Measurements from ENCODE around the gene USP48.

USP48 gene

DNA sequence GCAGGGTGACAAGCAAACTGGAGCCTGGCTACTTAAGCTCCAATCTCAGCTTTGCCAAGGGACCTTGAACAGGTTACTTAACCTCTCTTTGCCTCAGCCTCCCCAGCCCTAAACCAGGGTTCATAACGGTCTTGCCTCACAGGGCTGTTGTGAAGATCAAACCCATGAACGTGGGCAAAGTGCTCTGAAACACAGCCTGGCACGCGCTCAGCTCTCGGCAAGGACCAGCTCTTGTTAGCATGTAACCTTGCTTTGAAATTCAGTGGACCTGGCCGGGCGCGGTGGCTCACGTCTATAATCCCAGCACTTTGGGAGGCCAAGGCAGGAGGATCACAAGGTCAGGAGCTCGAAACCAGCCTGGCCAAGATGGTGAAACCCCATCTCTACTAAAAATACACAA lies 138.6 kb downstream of the USP48 start:
- Histone ChIP-seq H3K9me2 (replicated peaks; ENCODE audit: low read depth, low read length) (no peaks in the 10 kb centered on the region), H2AFZ (ENCODE audit: low read length) (no peak overlapping the region), H3K4me3 (ENCODE audit: low read length, poor library complexity, severe bottlenecking) (no peak overlapping the region), H3K27me3 (ENCODE audit: insufficient read depth, low read length, poor library complexity, severe bottlenecking) (no peaks in the 10 kb centered on the region), H3K9ac (ENCODE audit: low read depth, low read length, poor library complexity, severe bottlenecking) (no peak overlapping the region), H3K9me3 (ENCODE audit: insufficient read depth, low read depth, low read length) (no peaks in the 10 kb centered on the region), H3K36me3 (ENCODE audit: insufficient read depth, low read length) (no peaks in the 10 kb centered on the region), H3F3A (ENCODE audit: low read depth) (no peaks in the 10 kb centered on the region), H4K20me1 (ENCODE audit: insufficient read depth, low read length, poor library complexity, severe bottlenecking) (no peaks in the 10 kb centered on the region), H3K4me1 (ENCODE audit: insufficient read depth, low read length, poor library complexity, severe bottlenecking) (no peaks in the 10 kb centered on the region), H3K4me2 (ENCODE audit: low read depth, low read length, poor library complexity, severe bottlenecking) (no peak overlapping the region), H3K79me2 (ENCODE audit: insufficient read depth, low read length) (no peaks in the 10 kb centered on the region)
- TF ChIP-seq, protein P1, sequence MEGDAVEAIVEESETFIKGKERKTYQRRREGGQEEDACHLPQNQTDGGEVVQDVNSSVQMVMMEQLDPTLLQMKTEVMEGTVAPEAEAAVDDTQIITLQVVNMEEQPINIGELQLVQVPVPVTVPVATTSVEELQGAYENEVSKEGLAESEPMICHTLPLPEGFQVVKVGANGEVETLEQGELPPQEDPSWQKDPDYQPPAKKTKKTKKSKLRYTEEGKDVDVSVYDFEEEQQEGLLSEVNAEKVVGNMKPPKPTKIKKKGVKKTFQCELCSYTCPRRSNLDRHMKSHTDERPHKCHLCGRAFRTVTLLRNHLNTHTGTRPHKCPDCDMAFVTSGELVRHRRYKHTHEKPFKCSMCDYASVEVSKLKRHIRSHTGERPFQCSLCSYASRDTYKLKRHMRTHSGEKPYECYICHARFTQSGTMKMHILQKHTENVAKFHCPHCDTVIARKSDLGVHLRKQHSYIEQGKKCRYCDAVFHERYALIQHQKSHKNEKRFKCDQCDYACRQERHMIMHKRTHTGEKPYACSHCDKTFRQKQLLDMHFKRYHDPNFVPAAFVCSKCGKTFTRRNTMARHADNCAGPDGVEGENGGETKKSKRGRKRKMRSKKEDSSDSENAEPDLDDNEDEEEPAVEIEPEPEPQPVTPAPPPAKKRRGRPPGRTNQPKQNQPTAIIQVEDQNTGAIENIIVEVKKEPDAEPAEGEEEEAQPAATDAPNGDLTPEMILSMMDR (conservative IDR thresholded peaks at IDR 0.05; ENCODE audit: low read length), result no peak
- TF ChIP-seq EZH2phosphoT487 (IDR thresholded peaks at IDR 0.05; ENCODE audit: borderline replicate concordance), result no peak

DNA sequence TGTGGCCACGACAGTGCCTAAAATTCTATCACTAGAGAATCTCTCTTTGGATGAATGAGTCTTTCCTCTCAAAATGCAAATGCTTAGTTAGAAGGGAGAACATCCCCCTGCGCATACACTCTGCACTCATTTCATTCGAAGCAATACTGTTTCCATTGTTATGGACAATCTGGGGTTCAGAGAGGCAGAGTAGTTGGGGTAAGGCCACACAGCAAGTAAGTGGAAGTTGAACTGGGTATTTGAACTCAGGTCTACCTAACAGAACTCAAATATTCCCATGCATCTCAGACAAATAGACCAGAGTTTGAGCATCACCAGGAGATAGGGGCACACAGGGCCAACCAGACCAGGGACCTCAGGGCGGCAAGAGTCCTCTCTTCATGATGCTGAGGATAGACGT lies 139.3 kb downstream of the USP48 start:
- Histone ChIP-seq H3K4me1 (ENCODE audit: insufficient read depth, low read length, poor library complexity, severe bottlenecking) (no peaks in the 10 kb centered on the region), H3K4me2 (ENCODE audit: low read depth, low read length, poor library complexity, severe bottlenecking) (no peak overlapping the region), H4K20me1 (ENCODE audit: insufficient read depth, low read length, poor library complexity, severe bottlenecking) (no peaks in the 10 kb centered on the region), H3K9me3 (ENCODE audit: insufficient read depth, low read depth, low read length) (no peaks in the 10 kb centered on the region), H3K36me3 (ENCODE audit: insufficient read depth, low read length) (no peaks in the 10 kb centered on the region), H3K9me2 (replicated peaks; ENCODE audit: low read depth, low read length) (no peaks in the 10 kb centered on the region), H3F3A (ENCODE audit: low read depth) (no peaks in the 10 kb centered on the region), H3K4me3 (ENCODE audit: low read length, poor library complexity, severe bottlenecking) (no peak overlapping the region), H3K79me2 (ENCODE audit: insufficient read depth, low read length) (no peaks in the 10 kb centered on the region), H3K27me3 (ENCODE audit: insufficient read depth, low read length, poor library complexity, severe bottlenecking) (no peaks in the 10 kb centered on the region), H2AFZ (ENCODE audit: low read length) (no peak overlapping the region), H3K9ac (ENCODE audit: low read depth, low read length, poor library complexity, severe bottlenecking) (no peak overlapping the region)
- TF ChIP-seq EZH2phosphoT487 (IDR thresholded peaks at IDR 0.05; ENCODE audit: borderline replicate concordance), result no peak
- TF ChIP-seq, protein P1 (conservative IDR thresholded peaks at IDR 0.05; ENCODE audit: low read length), result no peak

DNA sequence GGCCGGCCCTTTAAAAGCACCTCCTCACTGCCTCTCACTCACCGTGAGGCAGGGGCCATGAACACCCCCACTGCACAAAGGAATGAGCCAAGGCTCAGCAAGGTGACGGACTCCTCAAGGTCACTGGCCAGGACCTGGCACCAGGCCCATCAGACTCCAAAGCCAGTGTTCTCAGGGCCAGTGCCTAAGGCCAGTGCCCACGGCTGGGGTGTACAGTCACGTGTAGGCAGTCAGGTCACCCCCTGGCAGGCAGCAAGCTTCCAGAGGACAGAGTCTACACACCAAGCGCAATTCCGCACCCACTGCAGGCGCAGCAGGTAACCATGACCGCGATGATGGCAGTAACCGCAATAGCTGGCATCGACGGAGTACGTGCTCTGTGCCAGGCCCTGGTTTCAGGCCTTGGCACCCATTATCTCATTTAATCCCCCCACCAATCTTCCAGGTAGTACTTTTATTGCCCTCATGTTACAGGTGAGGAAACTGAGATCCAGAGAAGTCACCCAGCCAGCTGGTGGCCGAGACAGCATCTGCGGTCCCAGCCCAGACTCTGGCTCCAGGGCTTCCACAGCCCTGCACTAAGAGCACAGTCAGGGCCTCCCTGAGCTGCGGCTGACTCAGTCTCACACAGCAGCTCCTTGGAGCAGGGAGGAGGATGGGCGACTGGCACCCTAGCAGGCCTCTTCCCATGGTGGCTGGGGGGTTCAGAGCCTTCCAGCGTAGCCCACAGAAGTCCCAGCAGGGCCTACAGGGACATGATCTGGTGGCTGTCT lies 140.8 kb downstream of the USP48 start:
- H3K36me3 ChIP-seq (ENCODE audit: insufficient read depth, low read length), result no peaks in the 10 kb centered on the region
- no peaks in the 10 kb centered on the region for H3K9me2 ChIP-seq (replicated peaks; ENCODE audit: low read depth, low read length)
- no peaks in the 10 kb centered on the region for H4K20me1 ChIP-seq (ENCODE audit: insufficient read depth, low read length, poor library complexity, severe bottlenecking)
- no peak overlapping the region for H3K4me3 ChIP-seq (ENCODE audit: low read length, poor library complexity, severe bottlenecking)
- no peak overlapping the region for H3K4me2 ChIP-seq (ENCODE audit: low read depth, low read length, poor library complexity, severe bottlenecking)
- no peaks in the 10 kb centered on the region for H3F3A ChIP-seq (ENCODE audit: low read depth)
- TF ChIP-seq EZH2phosphoT487 (IDR thresholded peaks at IDR 0.05; ENCODE audit: borderline replicate concordance), result no peak
- TF ChIP-seq, protein P1 (conservative IDR thresholded peaks at IDR 0.05; ENCODE audit: low read length), result no peak
- no peaks in the 10 kb centered on the region for H3K27me3 ChIP-seq (ENCODE audit: insufficient read depth, low read length, poor library complexity, severe bottlenecking)
- H3K4me1 ChIP-seq (ENCODE audit: insufficient read depth, low read length, poor library complexity, severe bottlenecking), result no peaks in the 10 kb centered on the region
- no peak overlapping the region for H2AFZ ChIP-seq (ENCODE audit: low read length)
- no peaks in the 10 kb centered on the region for H3K79me2 ChIP-seq (ENCODE audit: insufficient read depth, low read length)
- no peak overlapping the region for H3K9ac ChIP-seq (ENCODE audit: low read depth, low read length, poor library complexity, severe bottlenecking)
- H3K9me3 ChIP-seq (ENCODE audit: insufficient read depth, low read depth, low read length), result no peaks in the 10 kb centered on the region
